ENCODE results near the gene COMMD4.

The COMMD4 gene

DNA sequence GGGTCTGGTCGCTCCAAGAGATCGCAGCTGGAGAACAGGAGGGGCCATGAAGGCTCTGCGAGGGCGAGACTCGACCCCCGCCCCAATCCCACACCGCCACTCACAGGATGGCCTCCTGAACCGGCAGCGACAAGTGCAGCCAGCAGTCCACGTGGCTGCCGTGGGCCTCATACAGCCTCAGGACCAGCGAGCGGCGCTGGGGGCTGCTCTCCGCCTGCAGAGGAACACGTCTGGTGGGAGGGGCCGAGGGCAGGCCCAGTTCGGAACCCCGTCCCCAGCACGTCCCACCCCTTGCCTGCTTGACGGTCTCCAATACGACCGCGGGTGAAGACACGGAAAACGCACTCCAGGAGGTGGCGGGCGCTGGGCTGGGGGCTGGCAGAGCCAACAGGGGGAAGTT lies 20.1 kb downstream of the COMMD4 start:
- DNase-seq (ENCODE audit: low read depth in 2 of 2), result no peak

GRCh38 chr15:75356517-75356916 lies 20.7 kb downstream of the COMMD4 start:
- no peak for DNase-seq (ENCODE audit: low read depth in 2 of 2)

DNA sequence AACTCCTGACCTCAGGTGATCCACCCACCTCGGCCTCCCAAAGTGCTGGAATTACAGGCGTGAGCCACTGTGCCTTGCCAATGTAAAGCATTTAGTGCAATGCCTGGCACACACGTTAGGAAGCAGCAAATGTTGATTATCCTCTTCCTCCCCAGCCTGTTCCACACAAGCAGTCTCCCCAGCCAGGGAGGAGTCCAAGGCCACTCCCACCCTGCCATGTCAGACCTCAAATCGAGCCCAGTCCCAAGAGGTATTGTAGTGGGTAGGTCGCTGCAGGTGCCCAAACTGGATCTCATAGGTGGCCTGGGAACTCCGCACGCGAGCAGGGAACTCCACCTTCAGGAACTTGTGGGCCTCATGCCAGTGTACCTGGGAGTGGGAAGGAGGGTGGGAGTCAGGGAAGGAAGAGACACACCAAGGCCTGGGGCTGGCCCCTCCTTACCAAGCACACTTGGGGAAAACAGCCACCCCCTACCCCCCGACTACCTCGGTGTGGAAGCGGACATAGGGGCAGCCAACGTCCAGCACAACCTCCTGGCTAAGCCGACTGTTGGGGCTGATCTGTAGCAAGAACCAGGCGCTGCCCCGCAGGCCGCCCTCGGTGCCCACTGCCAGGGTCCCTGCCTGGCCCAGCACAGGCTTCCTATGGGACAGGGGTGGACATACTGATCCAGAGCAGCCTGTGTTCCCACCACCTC lies 22.3 kb downstream of the COMMD4 start:
- no peak for DNase-seq (ENCODE audit: low read depth in 2 of 2)

DNA sequence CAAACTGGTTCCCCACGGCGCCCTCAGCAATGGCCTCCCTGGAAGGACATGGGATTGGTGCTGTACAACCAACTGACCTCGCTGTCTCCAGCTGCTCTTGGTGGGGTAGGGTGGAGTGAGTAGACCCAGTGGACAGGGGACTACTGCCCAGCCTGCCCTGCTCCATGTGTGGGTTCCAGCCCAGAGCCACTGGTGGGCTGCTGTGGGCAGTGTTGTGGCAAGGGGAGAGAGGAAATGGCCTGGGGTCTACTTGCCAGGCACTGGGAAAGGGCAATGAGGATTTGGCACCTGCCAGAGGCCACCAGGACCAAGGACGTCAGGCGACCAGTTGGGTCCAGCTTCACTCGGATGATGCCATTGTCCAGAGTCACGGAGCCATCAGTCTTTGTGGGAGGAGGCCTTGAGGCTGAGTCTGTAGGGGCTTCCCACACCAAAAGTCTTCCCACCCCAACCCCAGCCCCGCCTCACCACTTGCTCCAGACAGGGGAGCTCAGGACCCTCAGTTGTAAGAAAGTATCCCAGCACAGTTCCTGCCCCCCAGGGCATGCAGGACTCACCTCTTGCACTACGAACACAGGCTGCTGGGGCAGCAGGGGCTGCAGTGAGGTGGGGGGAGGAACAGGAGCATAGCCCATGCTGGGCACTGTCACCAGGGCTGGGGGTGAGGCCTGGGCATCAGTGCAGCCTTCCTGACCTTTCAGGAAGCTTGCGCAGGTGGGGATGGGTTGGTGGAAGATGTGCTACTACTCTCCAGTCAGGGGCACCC lies 23.1 kb downstream of the COMMD4 start:
- no peak for DNase-seq (ENCODE audit: low read depth in 2 of 2)

- no peak for DNase-seq (ENCODE audit: low read depth in 2 of 2)
Measured at GRCh38 chr15:75359537-75360250, 23.8 kb downstream of the COMMD4 start.

DNA sequence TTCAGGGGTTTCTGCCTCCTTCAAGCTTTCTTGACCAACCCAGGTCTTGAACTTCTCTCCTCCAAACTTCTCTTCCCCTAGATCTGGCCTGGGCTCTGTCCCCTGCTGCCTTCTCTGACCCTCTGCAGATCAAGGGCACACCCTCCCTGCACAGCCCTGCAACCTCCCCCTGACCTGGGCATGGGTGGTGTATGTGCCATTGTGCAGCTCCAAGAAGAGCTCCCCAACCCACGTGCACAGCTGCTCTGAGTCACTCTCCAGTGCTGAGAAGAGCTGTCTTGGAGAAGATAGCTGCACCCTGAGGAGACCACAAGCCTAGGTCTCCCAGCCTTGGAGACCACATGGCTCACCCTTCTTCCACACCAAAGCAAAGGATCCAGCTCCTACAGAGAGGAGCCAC lies 24.5 kb downstream of the COMMD4 start:
- no peak for DNase-seq (ENCODE audit: low read depth in 2 of 2)

DNA sequence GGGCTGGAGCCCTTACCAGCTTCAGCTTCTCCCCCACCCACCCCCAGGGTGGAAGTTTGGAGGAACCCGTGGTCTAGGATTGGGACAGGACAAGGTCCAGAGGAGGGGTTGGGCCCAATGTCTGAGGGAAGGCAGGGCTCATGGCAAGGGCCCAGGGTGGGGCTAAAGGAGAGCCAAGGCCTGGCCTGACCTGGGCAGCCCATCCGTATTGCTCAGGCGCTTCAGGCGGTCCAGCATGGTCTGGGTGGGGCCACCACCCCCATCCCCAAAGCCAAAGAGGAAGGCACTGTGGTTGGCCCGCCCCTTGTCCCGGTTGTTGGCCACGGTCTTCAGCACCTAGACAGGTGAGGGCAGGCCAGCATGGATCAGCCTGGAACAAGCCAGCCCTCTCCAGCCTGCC lies 25.0 kb downstream of the COMMD4 start:
- DNase-seq (ENCODE audit: low read depth in 2 of 2), result no peak

- no peak for DNase-seq (ENCODE audit: low read depth in 2 of 2)
Measured at GRCh38 chr15:75361361-75361988, 25.6 kb downstream of the COMMD4 start.

GRCh38 chr15:75361989-75362641 lies 26.3 kb downstream of the COMMD4 start:
- no peak for DNase-seq (ENCODE audit: low read depth in 2 of 2)

DNA sequence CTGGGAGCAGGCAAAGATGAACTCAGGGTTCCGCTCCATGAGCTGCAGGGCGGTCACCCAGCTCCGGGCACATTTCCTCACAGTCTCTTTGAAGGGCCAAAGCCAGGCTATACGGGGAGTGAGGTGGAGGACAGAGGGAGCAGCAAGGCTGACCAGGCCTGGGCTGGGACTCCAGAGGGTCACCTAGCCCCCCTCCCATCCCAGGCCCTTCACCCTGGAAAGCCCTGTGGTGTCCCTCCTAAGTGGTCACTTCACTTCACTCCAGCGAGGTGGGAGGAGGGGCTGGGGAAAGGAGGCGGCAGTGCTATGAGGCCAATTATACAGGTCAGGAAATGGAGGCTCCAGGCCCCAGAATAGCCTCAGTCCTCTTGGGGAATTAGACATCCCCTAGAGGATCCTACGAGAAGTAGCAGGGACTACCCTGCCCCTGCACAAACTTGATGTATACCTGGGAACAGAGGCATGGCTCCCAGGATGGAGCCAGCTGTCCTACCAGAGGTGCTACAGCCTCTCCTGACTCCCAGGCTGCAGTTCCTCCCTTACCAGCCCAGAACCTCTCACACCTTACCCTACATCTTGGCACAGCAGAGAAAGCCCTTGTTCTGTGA lies 26.9 kb downstream of the COMMD4 start:
- DNase-seq (ENCODE audit: low read depth in 2 of 2), result no peak

DNA sequence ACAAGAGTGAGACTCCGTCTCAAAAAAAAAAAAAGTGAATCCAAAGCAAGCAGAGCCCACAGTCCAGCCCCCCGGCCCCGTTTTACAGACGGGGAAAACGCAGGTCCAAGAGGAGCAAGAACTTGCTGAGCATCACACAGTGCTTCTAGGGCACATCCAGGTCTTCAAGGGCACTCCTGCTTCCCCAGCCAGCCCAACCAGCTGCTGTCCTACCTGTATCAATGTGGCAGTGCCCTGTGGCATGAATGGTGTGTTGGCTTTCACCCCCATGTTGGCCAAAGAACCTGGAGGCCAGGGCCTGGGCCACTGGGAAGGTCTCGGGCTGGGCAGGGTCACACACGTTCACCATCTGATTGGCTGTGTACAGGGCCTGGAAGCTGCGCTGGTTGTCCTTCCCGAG lies 27.9 kb downstream of the COMMD4 start:
- no peak for DNase-seq (ENCODE audit: low read depth in 2 of 2)

GRCh38 chr15:75364881-75365280 lies 29.0 kb downstream of the COMMD4 start:
- DNase-seq (ENCODE audit: low read depth in 2 of 2), result no peak

GRCh38 chr15:75366163-75366562 lies 30.3 kb downstream of the COMMD4 start:
- DNase-seq (ENCODE audit: low read depth in 2 of 2), result no peak

GRCh38 chr15:75367006-75367405 lies 31.1 kb downstream of the COMMD4 start:
- DNase-seq (ENCODE audit: low read depth in 2 of 2), result no peak

DNA sequence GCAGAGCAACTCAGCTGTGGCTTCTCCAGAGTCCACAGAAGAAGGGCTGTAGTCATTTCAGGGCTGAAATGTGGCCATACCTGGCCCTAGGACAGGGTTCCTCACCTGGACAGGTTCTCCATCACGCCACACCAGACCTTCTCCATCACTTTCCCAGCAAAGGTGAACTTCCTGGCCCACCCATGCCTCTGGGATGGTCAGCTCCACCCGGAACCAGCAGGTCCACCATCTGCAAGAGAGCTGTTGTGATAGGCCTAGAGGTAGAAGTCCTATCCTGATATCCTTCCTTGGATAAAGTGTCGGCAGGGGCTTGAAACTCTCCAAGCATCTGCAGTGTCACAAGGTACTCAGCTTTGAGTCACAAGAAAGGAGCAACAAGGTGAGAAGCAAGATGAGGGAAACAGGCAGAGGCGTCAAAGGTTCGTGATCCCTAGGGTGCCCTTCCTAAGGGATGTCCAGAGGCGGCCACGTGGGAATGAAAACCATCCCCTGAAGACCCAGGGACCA lies 31.6 kb downstream of the COMMD4 start:
- DNase-seq (ENCODE audit: low read depth in 2 of 2), result no peak

GRCh38 chr15:75367913-75368688 lies 32.2 kb downstream of the COMMD4 start, which contains the start of gene MAN2C1:
MAN2C1 (minus strand) TSS chr15:75368607; CDS start chr15:75368583, 24 bp downstream.
- peak; percentile 75 to 82 for DNase-seq (ENCODE audit: low read depth in 2 of 2)

GRCh38 chr15:75368689-75369239 lies 32.9 kb downstream of the COMMD4 start:
- no peak for DNase-seq (ENCODE audit: low read depth in 2 of 2)

DNA sequence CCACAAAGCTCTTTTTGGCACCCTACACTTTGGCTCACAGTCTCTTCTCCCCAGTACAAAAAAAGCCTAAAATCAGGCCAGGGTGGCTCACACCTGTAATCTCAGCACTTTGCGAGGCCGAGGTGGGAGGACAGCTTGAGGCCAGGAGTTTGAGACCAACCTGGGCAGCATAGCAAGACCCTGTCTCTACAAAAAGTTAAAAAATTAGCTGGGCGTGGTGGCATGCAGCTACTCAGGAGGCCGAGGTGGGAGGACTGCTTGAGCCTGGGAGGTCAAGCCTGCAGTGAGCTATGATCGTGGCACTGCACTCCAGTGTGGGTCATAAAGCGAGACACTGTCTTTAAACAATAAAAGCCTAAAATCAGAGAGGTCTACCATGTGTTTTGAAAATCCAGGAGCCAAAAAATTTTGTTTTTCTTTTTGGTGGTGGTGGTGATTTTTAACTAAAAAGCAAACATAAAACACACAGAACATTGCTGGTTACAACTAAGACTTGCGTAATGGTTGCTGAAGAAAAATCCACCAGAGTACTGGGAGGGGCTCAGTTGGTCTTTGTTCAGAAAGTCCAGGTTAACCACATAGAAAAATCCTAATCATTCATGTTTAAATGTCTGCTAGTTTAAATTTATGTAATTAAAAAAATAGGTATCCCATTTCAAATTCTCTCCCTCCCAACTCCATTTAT lies 34.2 kb downstream of the COMMD4 start:
- no peak for DNase-seq (ENCODE audit: low read depth in 2 of 2)

DNA sequence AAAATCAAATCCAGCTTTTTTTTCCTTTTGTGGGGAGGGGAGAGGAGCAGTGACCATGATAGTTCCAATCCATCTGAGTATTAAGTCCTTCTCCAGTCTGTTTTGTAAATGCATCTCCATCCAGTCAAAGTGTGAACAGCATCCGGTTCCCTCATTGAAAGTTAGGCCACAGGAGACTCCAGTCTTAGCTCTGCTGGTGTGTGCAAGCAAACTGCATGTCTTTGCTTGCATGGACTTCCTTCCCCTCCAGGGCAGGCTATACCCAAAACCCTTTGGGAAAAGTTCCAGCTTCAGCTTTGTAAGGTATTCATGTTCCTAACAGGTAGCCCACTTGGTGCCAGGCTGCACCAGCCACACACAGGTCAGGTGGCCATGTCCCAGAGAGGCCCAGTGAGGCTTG lies 35.6 kb downstream of the COMMD4 start:
- no peak for DNase-seq (ENCODE audit: low read depth in 2 of 2)

Data from fibroblast of skin of left quadriceps (primary cell).